ENCODE data around the gene ANO10.

Gene ANO10

DNA sequence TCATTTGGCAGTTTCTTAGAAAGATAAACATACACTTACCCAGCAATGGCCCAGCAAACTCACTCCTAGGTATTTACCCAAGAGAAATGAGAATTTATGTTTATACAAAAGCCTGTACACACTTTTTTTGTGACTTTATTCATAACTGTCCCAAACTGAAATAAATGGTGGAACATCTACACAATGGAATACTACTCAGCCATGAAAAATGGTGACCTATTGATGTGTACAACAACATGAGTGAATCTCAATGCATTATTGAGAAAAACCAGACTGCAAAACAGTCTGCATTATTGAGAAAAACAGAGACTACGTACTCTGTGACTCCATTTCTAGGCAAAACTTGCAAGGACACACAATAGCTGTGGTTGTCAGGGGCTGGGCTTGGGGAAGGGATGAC lies 298.3 kb downstream of the ANO10 start:
- no peak overlapping the region for H3K4me3 ChIP-seq (ENCODE audit: low read depth, low read length)
- no peak for TF ChIP-seq CTCF (IDR thresholded peaks at IDR 0.05; ENCODE audit: borderline replicate concordance, insufficient read depth, low read depth, low read length)

DNA sequence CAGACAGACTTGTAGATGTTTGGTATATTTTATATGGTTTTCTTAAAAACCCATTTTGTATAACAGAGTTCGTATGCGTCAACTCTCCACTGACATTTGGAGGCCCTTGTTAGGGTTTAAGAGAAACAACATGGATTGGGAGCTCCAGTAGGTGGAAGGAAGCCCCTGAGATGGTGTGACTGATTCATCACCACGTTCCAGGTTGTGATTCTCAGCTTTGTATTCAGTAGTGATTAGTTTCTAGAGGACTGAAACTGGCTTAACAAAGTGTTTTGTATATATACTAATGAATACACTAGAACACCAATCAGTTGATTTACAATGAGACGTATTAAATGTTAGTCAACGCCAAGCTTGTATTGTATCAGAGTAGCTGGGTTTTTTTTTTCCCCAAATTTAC lies 301.5 kb downstream of the ANO10 start:
- TF ChIP-seq CTCF (IDR thresholded peaks at IDR 0.05; ENCODE audit: borderline replicate concordance, insufficient read depth, low read depth, low read length), result no peak
- H3K4me3 ChIP-seq (ENCODE audit: low read depth, low read length), result no peak overlapping the region

- TF ChIP-seq CTCF (IDR thresholded peaks at IDR 0.05; ENCODE audit: borderline replicate concordance, insufficient read depth, low read depth, low read length), result no peak
- no peak overlapping the region for H3K4me3 ChIP-seq (ENCODE audit: low read depth, low read length)
These were observed 302.0 kb downstream of the ANO10 start for GRCh38 chr3:43319794-43320193.

GRCh38 chr3:43319376-43319775 lies 302.4 kb downstream of the ANO10 start:
- TF ChIP-seq CTCF (IDR thresholded peaks at IDR 0.05; ENCODE audit: borderline replicate concordance, insufficient read depth, low read depth, low read length), result no peak
- no peak overlapping the region for H3K4me3 ChIP-seq (ENCODE audit: low read depth, low read length)

- no peak for TF ChIP-seq CTCF (IDR thresholded peaks at IDR 0.05; ENCODE audit: borderline replicate concordance, insufficient read depth, low read depth, low read length)
- no peak overlapping the region for H3K4me3 ChIP-seq (ENCODE audit: low read depth, low read length)
These were observed 304.1 kb downstream of the ANO10 start for GRCh38 chr3:43317461-43318316.

DNA sequence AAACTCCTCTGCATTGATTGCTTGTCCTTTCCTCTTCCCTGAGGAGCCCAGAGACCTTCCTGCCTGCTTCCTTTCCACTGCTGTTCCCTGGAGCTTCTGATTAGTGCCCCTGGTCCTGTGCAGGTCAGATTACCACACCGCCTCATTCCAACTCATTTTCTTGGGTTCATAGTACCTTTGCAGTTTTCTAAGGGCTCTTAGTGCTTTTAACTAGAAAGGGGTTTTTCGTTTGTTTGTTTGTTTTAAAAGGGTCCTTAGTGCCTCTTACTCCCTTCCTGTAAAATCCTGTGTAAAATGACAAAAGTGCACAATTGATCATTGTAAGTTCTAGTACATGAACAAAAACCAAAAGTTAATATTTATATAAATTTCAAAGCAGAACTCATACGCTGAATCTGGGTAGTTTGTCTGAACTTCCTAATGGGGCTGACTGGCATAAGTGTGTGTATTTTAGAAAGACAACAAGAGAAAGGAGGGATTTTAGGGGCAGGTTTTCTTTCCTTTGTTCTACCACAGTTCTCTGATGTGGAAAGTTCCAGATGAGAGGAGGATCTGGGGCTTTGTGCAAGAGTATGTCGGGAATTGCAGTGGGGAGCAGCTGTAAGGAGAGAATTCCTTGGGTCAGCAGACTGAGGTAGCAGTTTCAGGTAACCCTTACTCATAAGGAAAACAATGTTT lies 304.9 kb downstream of the ANO10 start:
- H3K4me3 ChIP-seq (ENCODE audit: low read depth, low read length), result no peak overlapping the region
- no peak for TF ChIP-seq CTCF (IDR thresholded peaks at IDR 0.05; ENCODE audit: borderline replicate concordance, insufficient read depth, low read depth, low read length)

Measured in GM12875 (cell line).